A549 (cell line): ENCODE measurements around the gene TAC3. TPM values are rescaled to one million over a fixed set of nuclear protein-coding genes. Genes with fewer than 3 reads are reported as not detected.

Source experiments
- ATAC-seq, 2 experiments: fragments of 200-7000 bp in 1 of 2; fragments of >200 bp in 1 of 2; cut with Nextera tagmentation in 1 of 2; cut with Tn5 transposase in 1 of 2; 3 replicates each; pipeline versions ENCODE4 v1.8.0 to v1.9.1; 2018 to 2020; ENCODE audit warnings: mild to moderate bottlenecking in 1 of 2, moderate library complexity in 1 of 2
- CTCF ChIA-PET: fragments of 300-600 bp; sonication (Branson Sonifier 250); formaldehyde crosslinking; extraction: SDS; loops from one replicate; lab custom pipeline; 2021; ENCODE audit warnings: antibody characterized with exemption, inconsistent platforms; lab: Yijun Ruan, JAX
- POLR2A ChIA-PET: fragments of 350-600 bp; formaldehyde crosslinking; extraction: SDS; loops from one replicate; lab custom pipeline; 2021; ENCODE audit warnings: antibody characterized with exemption, inconsistent platforms; lab: Yijun Ruan, JAX
- DNase-seq, 2 experiments: peaks; one replicate each; pipeline versions ENCODE4 v3.0.0 to v3.0.0-alpha.2; 2011 to 2016; ENCODE audit warnings: low read depth in 1 of 2, low spot score in 1 of 2
- FAIRE-seq: peaks from 2 replicates; lab custom pipeline; 2011; peaks lifted over from hg19 to GRCh38; lab: Jason Lieb, UNC
- H3K27ac ChIP-seq, 2 experiments: fragments of >200 bp; sonication (Bioruptor Twin); formaldehyde crosslinking; 3 replicates each; pipeline ENCODE4 v1.5.1; 2016 to 2017
- H3K4me1 ChIP-seq: fragments of >200 bp; sonication (Bioruptor Twin); formaldehyde crosslinking; 3 replicates; pipeline ENCODE4 v1.6.1; 2016
- H3K4me2 ChIP-seq: fragments of >200 bp; sonication (Bioruptor Twin); formaldehyde crosslinking; 3 replicates; pipeline ENCODE4 v1.6.1; 2016
- H3K4me3 ChIP-seq: fragments of >200 bp; sonication (Bioruptor Twin); formaldehyde crosslinking; 3 replicates; pipeline ENCODE4 v1.5.1; 2016
- H3K9me3 ChIP-seq: fragments of >200 bp; sonication (Bioruptor Twin); formaldehyde crosslinking; 3 replicates; pipeline ENCODE4 v1.6.1; 2016
- CBX2 ChIP-seq: fragments of 200-600 bp; sonication (generic); IDR thresholded peaks from 2 replicates; pipeline ENCODE4 v1.6.1; 2016; ENCODE audit warnings: low read depth, mild to moderate bottlenecking, borderline replicate concordance
- CEBPB ChIP-seq, 2 experiments: fragments of >200 bp in 1 of 2; sonication (Bioruptor Twin) in 1 of 2; formaldehyde crosslinking in 1 of 2; IDR thresholded peaks; 2 replicates each; pipeline ENCODE4 v1.6.1; 2012 to 2016
- CHD2 ChIP-seq: fragments of 150-350 bp; IDR thresholded peaks from 2 replicates; pipeline ENCODE4 v1.6.1; 2014; ENCODE audit warnings: low read length; ENCODE audit not compliant: partially characterized antibody
- FOSL2 ChIP-seq, 2 experiments: fragments of 450-650 bp in 1 of 2; fragments of >200 bp in 1 of 2; sonication (Bioruptor Twin) in 1 of 2; formaldehyde crosslinking; IDR thresholded peaks; 2 replicates each; pipeline versions ENCODE4 v1.5.0 to v1.6.1; 2016 to 2020; ENCODE audit warnings: mild to moderate bottlenecking in 1 of 2, moderate library complexity in 1 of 2
- HES2 ChIP-seq: fragments of >200 bp; sonication (Bioruptor Twin); formaldehyde crosslinking; IDR thresholded peaks from 2 replicates; pipeline ENCODE4 v1.6.1; 2016
- HEYL ChIP-seq: fragments of 250-450 bp; sonication (Bioruptor Pico); IDR thresholded peaks from 2 replicates; pipeline ENCODE4 v1.8.0; 2021; ENCODE audit warnings: mild to moderate bottlenecking, moderate library complexity
- HOXA7 ChIP-seq: fragments of 250-450 bp; sonication (Bioruptor Pico); IDR thresholded peaks from 2 replicates; pipeline ENCODE4 v1.5.0; 2020; ENCODE audit warnings: mild to moderate bottlenecking, moderate library complexity
- HOXB13 ChIP-seq: fragments of 250-450 bp; sonication (Bioruptor Pico); IDR thresholded peaks from 2 replicates; pipeline ENCODE4 v1.5.0; 2020; ENCODE audit warnings: low read depth, mild to moderate bottlenecking, moderate library complexity
- KDM1A ChIP-seq: fragments of 200-600 bp; sonication (generic); IDR thresholded peaks from 2 replicates; pipeline ENCODE4 v1.6.1; 2016; ENCODE audit warnings: low read depth, mild to moderate bottlenecking
- MAFK ChIP-seq: fragments of 450-650 bp; IDR thresholded peaks from 2 replicates; pipeline ENCODE4 v1.6.1; 2014; ENCODE audit not compliant: partially characterized antibody
- MAZ ChIP-seq: fragments of 150-350 bp; IDR thresholded peaks from 2 replicates; pipeline ENCODE4 v1.6.1; 2014; ENCODE audit warnings: antibody characterized with exemption, low read depth, low read length, borderline replicate concordance
- NR3C1 ChIP-seq: fragments of >200 bp; sonication (Bioruptor Twin); formaldehyde crosslinking; IDR thresholded peaks from 3 replicates; pipeline ENCODE4 v1.6.1; 2017
- RAD21 ChIP-seq, 2 experiments: fragments of >200 bp in 1 of 2; sonication (Bioruptor Twin) in 1 of 2; formaldehyde crosslinking in 1 of 2; IDR thresholded peaks in 1 of 2; conservative IDR thresholded peaks in 1 of 2; 2 replicates in 1 of 2; 3 replicates in 1 of 2; pipeline ENCODE4 v1.6.1; 2012 to 2018; ENCODE audit warnings: inconsistent platforms in 1 of 2
- RFX5 ChIP-seq: fragments of 450-650 bp; IDR thresholded peaks from 2 replicates; pipeline ENCODE4 v1.7.1; 2014; ENCODE audit warnings: antibody characterized with exemption, mild to moderate bottlenecking, moderate library complexity
- RNF2 ChIP-seq: fragments of 200-600 bp; sonication (generic); IDR thresholded peaks from 2 replicates; pipeline ENCODE4 v1.6.1; 2016; ENCODE audit warnings: low read depth, mild to moderate bottlenecking, antibody characterized with exemption, moderate library complexity, borderline replicate concordance
- TP53 ChIP-seq: fragments of 250-450 bp; sonication (Bioruptor Pico); IDR thresholded peaks from 2 replicates; pipeline ENCODE4 v1.5.0; 2021; ENCODE audit warnings: mild to moderate bottlenecking, moderate library complexity
- WGBS: methylation state at CpG from one replicate; pipeline ENCODE4 v1.1.6; 2017; ENCODE audit errors: missing lambda C conversion rate; 5-methylcytosine and 5-hydroxymethylcytosine counted together
- polyA plus RNA-seq, 4 experiments: library from polyadenylated mRNA; depleted of rRNA in 3 of 4; stranded (reverse); fragments of >200 nt; fragmentation: RNase III in 1 of 4; extraction: RNeasy Plus Mini Kit Qiagen cat#74134 plus additional on column Dnase treatment in 1 of 4; gene quantifications; 2 replicates in 3 of 4; 3 replicates in 1 of 4; pipeline ENCODE4 v1.2.3, GENCODE V29; 2011 to 2017
- TF ChIP-seq, protein P1 (sequence below): fragments of 200-600 bp; sonication (generic); IDR thresholded peaks from 2 replicates; pipeline ENCODE4 v1.6.1; 2016; ENCODE audit warnings: antibody characterized with exemption, mild to moderate bottlenecking, moderate library complexity
- TF ChIP-seq, protein P2 (sequence below): IDR thresholded peaks from 2 replicates; pipeline ENCODE4 v1.6.1; 2012
- TF ChIP-seq, protein P3 (sequence below): IDR thresholded peaks from 2 replicates; pipeline ENCODE4 v1.6.1; 2012
- TF ChIP-seq, protein P4 (sequence below): fragments of 250-450 bp; sonication (Bioruptor Pico); IDR thresholded peaks from 2 replicates; pipeline ENCODE4 v1.5.0; 2020; ENCODE audit warnings: low read depth, mild to moderate bottlenecking, moderate library complexity
- TF ChIP-seq, protein P5 (sequence below): fragments of >200 bp; sonication (Bioruptor Twin); formaldehyde crosslinking; IDR thresholded peaks from 3 replicates; pipeline ENCODE4 v1.6.1; 2016

TAC3 gene
- polyA plus RNA-seq, 2 of the 4 experiments (the other 2 are of a cell fraction): 0.16 TPM; not detected in 1

- ChIA-PET CTCF (interaction anchor here (0.5 to 1.8 kb wide), 10 partner anchors 9 to 191 kb away, joined by 3 to 6 read pairs (median 3); partner anchors contain the start of genes MYO1A and TAC3), POLR2A (no interaction called here)
- Histone ChIP-seq H3K27ac (no peak overlapping the region), H3K9me3 (no peaks in the 10 kb centered on the region), H3K4me1 (no peaks in the 10 kb centered on the region), H3K4me2 (no peak overlapping the region), H3K4me3 (no peak overlapping the region)
- TF ChIP-seq NR3C1 (no peak), HEYL (CRISPR knock-in tag) (no peak), RNF2 (no peak), HOXB13 (no peak), CBX2 (no peak), MAZ (no peak)
- TF ChIP-seq, protein P1, sequence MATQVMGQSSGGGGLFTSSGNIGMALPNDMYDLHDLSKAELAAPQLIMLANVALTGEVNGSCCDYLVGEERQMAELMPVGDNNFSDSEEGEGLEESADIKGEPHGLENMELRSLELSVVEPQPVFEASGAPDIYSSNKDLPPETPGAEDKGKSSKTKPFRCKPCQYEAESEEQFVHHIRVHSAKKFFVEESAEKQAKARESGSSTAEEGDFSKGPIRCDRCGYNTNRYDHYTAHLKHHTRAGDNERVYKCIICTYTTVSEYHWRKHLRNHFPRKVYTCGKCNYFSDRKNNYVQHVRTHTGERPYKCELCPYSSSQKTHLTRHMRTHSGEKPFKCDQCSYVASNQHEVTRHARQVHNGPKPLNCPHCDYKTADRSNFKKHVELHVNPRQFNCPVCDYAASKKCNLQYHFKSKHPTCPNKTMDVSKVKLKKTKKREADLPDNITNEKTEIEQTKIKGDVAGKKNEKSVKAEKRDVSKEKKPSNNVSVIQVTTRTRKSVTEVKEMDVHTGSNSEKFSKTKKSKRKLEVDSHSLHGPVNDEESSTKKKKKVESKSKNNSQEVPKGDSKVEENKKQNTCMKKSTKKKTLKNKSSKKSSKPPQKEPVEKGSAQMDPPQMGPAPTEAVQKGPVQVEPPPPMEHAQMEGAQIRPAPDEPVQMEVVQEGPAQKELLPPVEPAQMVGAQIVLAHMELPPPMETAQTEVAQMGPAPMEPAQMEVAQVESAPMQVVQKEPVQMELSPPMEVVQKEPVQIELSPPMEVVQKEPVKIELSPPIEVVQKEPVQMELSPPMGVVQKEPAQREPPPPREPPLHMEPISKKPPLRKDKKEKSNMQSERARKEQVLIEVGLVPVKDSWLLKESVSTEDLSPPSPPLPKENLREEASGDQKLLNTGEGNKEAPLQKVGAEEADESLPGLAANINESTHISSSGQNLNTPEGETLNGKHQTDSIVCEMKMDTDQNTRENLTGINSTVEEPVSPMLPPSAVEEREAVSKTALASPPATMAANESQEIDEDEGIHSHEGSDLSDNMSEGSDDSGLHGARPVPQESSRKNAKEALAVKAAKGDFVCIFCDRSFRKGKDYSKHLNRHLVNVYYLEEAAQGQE: no peak
- TF ChIP-seq, protein P2, sequence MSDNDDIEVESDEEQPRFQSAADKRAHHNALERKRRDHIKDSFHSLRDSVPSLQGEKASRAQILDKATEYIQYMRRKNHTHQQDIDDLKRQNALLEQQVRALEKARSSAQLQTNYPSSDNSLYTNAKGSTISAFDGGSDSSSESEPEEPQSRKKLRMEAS: no peak
- DNase-seq: no peak
- ATAC-seq: no peak
- 30% methylated on average over 2 of the region's 2 CpGs for WGBS
- no peak for FAIRE-seq
Measured at GRCh38 chr12:57040750-57041149, 24.4 kb upstream of the TAC3 start.

- DNase-seq: no peak
- no peak for ATAC-seq
- no peak overlapping the region for H3K4me3 ChIP-seq
- H3K9me3 ChIP-seq: no peaks in the 10 kb centered on the region
- H3K4me1 ChIP-seq: no peaks in the 10 kb centered on the region
- no peak overlapping the region for H3K4me2 ChIP-seq
- FAIRE-seq: no peak
- ChIA-PET CTCF (interaction anchor here (1.0 to 1.8 kb wide), 5 partner anchors 12 to 84 kb away, joined by 3 to 6 read pairs (median 4); partner anchors contain the start of gene TAC3), POLR2A (no interaction called here)
- no peak for TF ChIP-seq CBX2
- TF ChIP-seq, protein P3, sequence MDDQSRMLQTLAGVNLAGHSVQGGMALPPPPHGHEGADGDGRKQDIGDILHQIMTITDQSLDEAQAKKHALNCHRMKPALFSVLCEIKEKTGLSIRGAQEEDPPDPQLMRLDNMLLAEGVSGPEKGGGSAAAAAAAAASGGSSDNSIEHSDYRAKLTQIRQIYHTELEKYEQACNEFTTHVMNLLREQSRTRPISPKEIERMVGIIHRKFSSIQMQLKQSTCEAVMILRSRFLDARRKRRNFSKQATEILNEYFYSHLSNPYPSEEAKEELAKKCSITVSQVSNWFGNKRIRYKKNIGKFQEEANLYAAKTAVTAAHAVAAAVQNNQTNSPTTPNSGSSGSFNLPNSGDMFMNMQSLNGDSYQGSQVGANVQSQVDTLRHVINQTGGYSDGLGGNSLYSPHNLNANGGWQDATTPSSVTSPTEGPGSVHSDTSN: no peak
- no peak for TF ChIP-seq RFX5
- no peak for TF ChIP-seq TP53 (CRISPR knock-in tag)
- no peak for TF ChIP-seq CEBPB (IDR thresholded peaks at IDR 0.05)
- TF ChIP-seq CHD2: no peak
- no peak overlapping the region for H3K27ac ChIP-seq
- 56% methylated on average over 4 of the region's 4 CpGs for WGBS
Measured at GRCh38 chr12:57040211-57040610, 23.9 kb upstream of the TAC3 start.

DNA sequence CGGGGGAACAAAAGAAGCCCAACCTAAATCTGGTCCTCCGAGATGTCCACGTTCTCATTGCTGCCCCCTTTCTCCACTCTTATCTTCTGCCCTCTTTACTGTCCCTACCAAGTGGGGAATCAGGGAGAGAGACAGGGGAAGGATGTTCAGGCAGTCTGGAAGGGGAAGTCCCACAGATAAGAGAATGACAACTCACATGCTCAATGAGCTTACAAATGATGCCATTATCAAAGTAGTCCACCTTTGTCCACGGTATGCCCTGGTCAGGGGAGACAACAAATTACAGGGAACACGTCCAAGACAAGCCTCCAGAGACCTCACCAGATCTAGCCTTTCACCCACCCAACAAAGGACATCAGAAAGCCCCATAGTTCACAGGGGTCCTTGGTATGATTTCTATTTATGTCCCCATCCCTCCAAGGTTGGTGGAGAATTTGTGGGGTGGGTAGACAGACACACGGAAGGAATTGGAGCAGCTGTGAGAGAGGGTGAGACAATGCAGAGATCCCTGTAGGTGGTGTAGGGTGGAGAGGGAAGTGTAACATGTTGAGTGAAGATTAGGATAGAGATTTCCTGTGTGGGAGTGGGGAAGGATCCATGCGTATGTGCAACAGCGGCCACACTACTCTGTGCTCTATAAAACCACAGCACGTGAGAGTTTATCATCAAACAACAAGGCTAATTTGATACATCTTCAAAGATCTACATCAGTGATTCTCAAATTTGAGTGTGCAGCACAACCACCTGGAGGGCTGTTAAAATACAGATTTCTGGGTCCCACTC lies 22.9 kb upstream of the TAC3 start:
- FAIRE-seq (no peak), ATAC-seq (no peak), DNase-seq (no peak)
- Histone ChIP-seq H3K4me3 (no peak overlapping the region), H3K9me3 (no peaks in the 10 kb centered on the region), H3K4me2 (no peak overlapping the region), H3K27ac (no peak overlapping the region), H3K4me1 (no peaks in the 10 kb centered on the region)
- CTCF ChIA-PET: interaction anchor here (0.8 to 2.0 kb wide), 8 partner anchors 9 to 85 kb away, joined by 3 to 9 read pairs (median 4); partner anchors contain the start of gene TAC3
- POLR2A ChIA-PET: no interaction called here
- 70% methylated on average over 9 of the region's 9 CpGs for WGBS
- TF ChIP-seq, protein P4, sequence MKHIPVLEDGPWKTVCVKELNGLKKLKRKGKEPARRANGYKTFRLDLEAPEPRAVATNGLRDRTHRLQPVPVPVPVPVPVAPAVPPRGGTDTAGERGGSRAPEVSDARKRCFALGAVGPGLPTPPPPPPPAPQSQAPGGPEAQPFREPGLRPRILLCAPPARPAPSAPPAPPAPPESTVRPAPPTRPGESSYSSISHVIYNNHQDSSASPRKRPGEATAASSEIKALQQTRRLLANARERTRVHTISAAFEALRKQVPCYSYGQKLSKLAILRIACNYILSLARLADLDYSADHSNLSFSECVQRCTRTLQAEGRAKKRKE: no peak
- TF ChIP-seq MAZ: no peak
- no peak for TF ChIP-seq RAD21 (conservative IDR thresholded peaks at IDR 0.05 in 1 of 2, IDR thresholded peaks at IDR 0.05 in 1 of 2)
- TF ChIP-seq HOXA7 (CRISPR knock-in tag): no peak
- TF ChIP-seq KDM1A: no peak
- TF ChIP-seq HES2: no peak
- TF ChIP-seq, protein P5, sequence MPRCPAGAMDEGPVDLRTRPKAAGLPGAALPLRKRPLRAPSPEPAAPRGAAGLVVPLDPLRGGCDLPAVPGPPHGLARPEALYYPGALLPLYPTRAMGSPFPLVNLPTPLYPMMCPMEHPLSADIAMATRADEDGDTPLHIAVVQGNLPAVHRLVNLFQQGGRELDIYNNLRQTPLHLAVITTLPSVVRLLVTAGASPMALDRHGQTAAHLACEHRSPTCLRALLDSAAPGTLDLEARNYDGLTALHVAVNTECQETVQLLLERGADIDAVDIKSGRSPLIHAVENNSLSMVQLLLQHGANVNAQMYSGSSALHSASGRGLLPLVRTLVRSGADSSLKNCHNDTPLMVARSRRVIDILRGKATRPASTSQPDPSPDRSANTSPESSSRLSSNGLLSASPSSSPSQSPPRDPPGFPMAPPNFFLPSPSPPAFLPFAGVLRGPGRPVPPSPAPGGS: no peak
- no peak for TF ChIP-seq MAFK
- TF ChIP-seq FOSL2 (IDR thresholded peaks at IDR 0.05): no peak
- TF ChIP-seq FOSL2 (CRISPR knock-in tag; IDR thresholded peaks at IDR 0.05): no peak
